Transverse colon (tissue), 4 donors: ENCODE data around the gene SPECC1. TPM values are rescaled to one million over a fixed set of nuclear protein-coding genes. Genes with fewer than 3 reads are reported as not detected.
A peak's percentile ranks its signal among the peaks of the same experiment; 100 is the strongest.
"Not testable (repeated sequence)": the region's sequence is repeated elsewhere in the genome, so short reads cannot be mapped to it uniquely, and the experiment has no call there.

Experiments
- DNase-seq: peaks from one replicate; pipeline ENCODE4 v3.0.0-alpha.2; 2019
- H3K27ac ChIP-seq, 4 donors: fragments of 200-600 bp; sonication (generic); 2 replicates each; pipeline ENCODE4 v1.5.1; 2016 to 2018; ENCODE audit warnings: inconsistent platforms in 4 of 4
- H3K27me3 ChIP-seq: fragments of 200-600 bp; sonication (generic); 2 replicates; pipeline ENCODE4 v1.5.1; 2017; ENCODE audit warnings: inconsistent platforms
- H3K36me3 ChIP-seq, 4 donors: fragments of 200-600 bp; sonication (generic); 2 replicates each; pipeline ENCODE4 v1.5.1; 2017 to 2019; ENCODE audit warnings: inconsistent platforms in 4 of 4
- H3K4me1 ChIP-seq, 4 donors: fragments of 200-600 bp; sonication (generic); 2 replicates each; pipeline ENCODE4 v1.5.1; 2017 to 2020; ENCODE audit warnings: inconsistent platforms in 4 of 4
- H3K4me3 ChIP-seq, 4 donors: fragments of 200-600 bp; sonication (generic); 1 replicate in 1 of 4; 2 replicates in 3 of 4; pipeline versions ENCODE4 v1.5.1 to v1.6.1; 2017 to 2019; ENCODE audit warnings: inconsistent platforms in 4 of 4
- H3K9me3 ChIP-seq, 2 donors: fragments of 200-600 bp; sonication (generic); 2 replicates each; pipeline ENCODE4 v1.5.1; 2017 to 2019; ENCODE audit warnings: inconsistent platforms in 2 of 2
- CTCF ChIP-seq, 5 experiments: fragments of 200-600 bp in 3 of 5; fragments of 450-650 bp in 2 of 5; sonication (generic) in 3 of 5; IDR thresholded peaks; 1 replicate in 2 of 5; 2 replicates in 3 of 5; pipeline ENCODE4 v1.5.1; 2016 to 2017; ENCODE audit warnings: antibody characterized with exemption in 5 of 5, inconsistent platforms in 3 of 5, mild to moderate bottlenecking in 2 of 5, moderate library complexity in 1 of 5
- EP300 ChIP-seq: sonication (generic); formaldehyde crosslinking; IDR thresholded peaks from one replicate; pipeline ENCODE4 v1.6.1; 2017; ENCODE audit warnings: antibody characterized with exemption, low read depth
- POLR2A ChIP-seq: fragments of 450-650 bp; IDR thresholded peaks from one replicate; pipeline ENCODE4 v1.6.1; 2016; ENCODE audit warnings: antibody characterized with exemption, mild to moderate bottlenecking, moderate library complexity
- POLR2AphosphoS5 ChIP-seq, 3 donors: sonication (generic); formaldehyde crosslinking; IDR thresholded peaks; one replicate each; pipeline ENCODE4 v1.6.1; 2016; ENCODE audit warnings: antibody characterized with exemption in 3 of 3
- WGBS, 2 donors: methylation state at CpG; one replicate each; pipeline ENCODE4 v1.1.5; 2018; ENCODE audit warnings: low coverage in 1 of 2; 5-methylcytosine and 5-hydroxymethylcytosine counted together
- in situ Hi-C, 4 donors: fragments of 200-750 bp; cut with MboI; loops; one replicate each; pipeline versions ENCODE4 v1.15.0 to v1.15.1; 2017; ENCODE audit warnings: low sequenced_read_pairs in 3 of 4, low pct_ligation_motif_present in 1 of 4, low pct_unique_long_range_greater_than_20kb in 1 of 4
- intact Hi-C: fragments of 100-400 bp; cut with DNase I; formaldehyde crosslinking; loops from one replicate; pipeline ENCODE4 v1.15.1; 2023; ENCODE audit warnings: low total_unique reads
- total RNA-seq, 4 donors: library from RNA; depleted of rRNA; stranded (reverse); fragments of >200 nt; gene quantifications; one replicate each; pipeline ENCODE4 v1.1.0, GENCODE V29; 2016

The SPECC1 gene
- total RNA-seq, 4 donors from 2014 or later, result 117 to 141 (median 125) TPM

GRCh38 chr17:20225162-20226115 is 216.3 kb downstream of the SPECC1 start:
- in situ Hi-C loops (loop anchor here in 2 of 4 donors (10.0 kb wide), 2 partner anchors 89 to 101 kb away; no protein-coding TSS in a partner anchor), intact Hi-C loops (loop anchor here (2.0 to 5.0 kb wide), 2 partner anchors 92 to 103 kb away; no protein-coding TSS in a partner anchor)
- no peak for DNase-seq
- peaks cover 0 to 4% (median 4%) of the 10 kb centered on the region in 4 donors for H3K4me1 ChIP-seq
- H3K36me3 ChIP-seq, result no peaks in the 10 kb centered on the region
- H3K4me3 ChIP-seq, result no peak overlapping the region
- no peaks in the 10 kb centered on the region for H3K27me3 ChIP-seq
- no peak for TF ChIP-seq POLR2AphosphoS5 (IDR thresholded peaks at IDR 0.05)
- TF ChIP-seq POLR2A, result no peak
- TF ChIP-seq EP300, result no peak
- TF ChIP-seq CTCF (IDR thresholded peaks at IDR 0.05), result no peak
- 75 to 96% methylated on average over 2 to 7 of the region's 7 CpGs for WGBS, 2 donors
- H3K9me3 ChIP-seq, result no peaks in the 10 kb centered on the region
- no peak overlapping the region for H3K27ac ChIP-seq

GRCh38 chr17:20226814-20227482 is 217.8 kb downstream of the SPECC1 start:
- TF ChIP-seq EP300 (no peak), CTCF (IDR thresholded peaks at IDR 0.05) (peak; percentile 72 to 88 (median 76)), POLR2AphosphoS5 (IDR thresholded peaks at IDR 0.05) (no peak), POLR2A (no peak)
- intact Hi-C loops (loop anchor here (5.0 kb wide), 1 partner anchor 90 kb away; no protein-coding TSS in a partner anchor), in situ Hi-C loops (loop anchor here in 2 of 4 donors (10.0 kb wide), 2 partner anchors 88 to 102 kb away; no protein-coding TSS in a partner anchor)
- Histone ChIP-seq H3K27me3 (no peaks in the 10 kb centered on the region), H3K9me3 (no peaks in the 10 kb centered on the region), H3K4me3 (no peak overlapping the region), H3K36me3 (no peaks in the 10 kb centered on the region), H3K4me1 (peaks cover 0 to 4% (median 4%) of the 10 kb centered on the region in 4 donors), H3K27ac (no peak overlapping the region)
- 35 to 75% methylated on average over 2 to 8 of the region's 8 CpGs for WGBS, 2 donors
- peak; percentile 81 for DNase-seq

GRCh38 chr17:20227720-20228370 is 218.7 kb downstream of the SPECC1 start:
- intact Hi-C loops, result loop anchor here (5.0 kb wide), 1 partner anchor 89 kb away; no protein-coding TSS in a partner anchor

GRCh38 chr17:20228410-20228809 is 219.3 kb downstream of the SPECC1 start:
- intact Hi-C loops, result loop anchor here (5.0 kb wide), 1 partner anchor 89 kb away; no protein-coding TSS in a partner anchor
- H3K9me3 ChIP-seq, result no peaks in the 10 kb centered on the region
- H3K4me1 ChIP-seq, result peaks cover 0 to 4% (median 4%) of the 10 kb centered on the region in 4 donors
- H3K4me3 ChIP-seq, result no peak overlapping the region
- DNase-seq, result no peak
- whole genome bisulfite sequencing, 2 donors, result 96% methylated on average over 1 of the region's 1 CpG; no CpG with 5 or more reads in 1 of the 2 donors
- H3K27me3 ChIP-seq, result no peaks in the 10 kb centered on the region
- in situ Hi-C loops, result loop anchor here in 2 of 4 donors (10.0 kb wide), 2 partner anchors 86 to 104 kb away; no protein-coding TSS in a partner anchor
- peaks cover 0 to 4% (median 0%) of the 10 kb centered on the region in 4 donors for H3K36me3 ChIP-seq
- TF ChIP-seq EP300 (no peak), POLR2A (no peak), CTCF (IDR thresholded peaks at IDR 0.05) (no peak), POLR2AphosphoS5 (IDR thresholded peaks at IDR 0.05) (no peak)
- no peak overlapping the region for H3K27ac ChIP-seq

More at GRCh38 chr17:20227720-20228370, 218.7 kb downstream of the SPECC1 start:
- WGBS, 2 donors, result 92 to 96% methylated on average over 8 to 11 of the region's 11 CpGs
- H3K36me3 ChIP-seq, H3K4me3 ChIP-seq, H3K4me1 ChIP-seq, H3K9me3 ChIP-seq, DNase-seq, H3K27me3 ChIP-seq, H3K27ac ChIP-seq: not testable (repeated sequence)
- in situ Hi-C loops, result loop anchor here in 2 of 4 donors (10.0 kb wide), 2 partner anchors 87 to 103 kb away; no protein-coding TSS in a partner anchor
